Mesenchymal stem cell (in vitro differentiated cells and primary cell): ENCODE data around the gene CDKN2C.
A peak's percentile ranks its signal among the peaks of the same experiment; 100 is the strongest.

Source experiments
- DNase-seq: peaks from one replicate; pipeline ENCODE4 v3.0.0-alpha.2; 2013
- H2AFZ ChIP-seq: one replicate; pipeline ENCODE4 v1.6.1; 2013; ENCODE audit warnings: low read depth, mild to moderate bottlenecking, control low read depth, inconsistent platforms, low read length, moderate library complexity
- H2AK5ac ChIP-seq: 2 replicates; pipeline ENCODE4 v1.6.1; 2013; ENCODE audit warnings: low read length, moderate library complexity, mild to moderate bottlenecking, inconsistent platforms; ENCODE audit not compliant: severe bottlenecking
- H2BK120ac ChIP-seq: one replicate; pipeline ENCODE4 v1.6.1; 2013; ENCODE audit warnings: low read depth, mild to moderate bottlenecking, inconsistent platforms, low read length, moderate library complexity
- H2BK12ac ChIP-seq, 2 experiments: one replicate each; pipeline ENCODE4 v1.6.1; 2013; ENCODE audit warnings: inconsistent platforms in 2 of 2, low read length in 2 of 2, mild to moderate bottlenecking in 2 of 2, moderate library complexity in 2 of 2, control low read depth in 1 of 2
- H2BK15ac ChIP-seq: one replicate; pipeline ENCODE4 v1.6.1; 2013; ENCODE audit warnings: mild to moderate bottlenecking, low read depth, inconsistent platforms; ENCODE audit not compliant: poor library complexity, severe bottlenecking
- H2BK5ac ChIP-seq: 2 replicates; pipeline ENCODE4 v1.6.1; 2013; ENCODE audit warnings: low read depth, mild to moderate bottlenecking, low read length, control low read depth, inconsistent platforms; ENCODE audit not compliant: poor library complexity, severe bottlenecking
- H3K14ac ChIP-seq, 2 experiments: one replicate each; pipeline ENCODE4 v1.6.1; 2013; ENCODE audit warnings: inconsistent platforms in 2 of 2, low read length in 2 of 2, control low read depth in 1 of 2, mild to moderate bottlenecking in 1 of 2, moderate library complexity in 1 of 2
- H3K18ac ChIP-seq, 2 experiments: one replicate each; pipeline ENCODE4 v1.6.1; 2013; ENCODE audit warnings: inconsistent platforms in 2 of 2, low read length in 2 of 2, control low read depth in 1 of 2, low read depth in 1 of 2, mild to moderate bottlenecking in 1 of 2
- H3K23ac ChIP-seq, 2 experiments: one replicate each; pipeline ENCODE4 v1.6.1; 2013; ENCODE audit warnings: inconsistent platforms in 2 of 2, low read length in 2 of 2, mild to moderate bottlenecking in 2 of 2, moderate library complexity in 2 of 2, control low read depth in 1 of 2
- H3K27ac ChIP-seq: 2 replicates; pipeline ENCODE4 v1.5.1; 2013; ENCODE audit warnings: mild to moderate bottlenecking, moderate library complexity, low read length, control low read depth, inconsistent platforms; ENCODE audit not compliant: poor library complexity, severe bottlenecking
- H3K27me3 ChIP-seq, 2 experiments: 2 replicates each; pipeline versions ENCODE4 v1.6.1 to v1.7.0; 2013; ENCODE audit warnings: low read length in 2 of 2, mild to moderate bottlenecking in 2 of 2, moderate library complexity in 2 of 2, control low read depth in 1 of 2, inconsistent platforms in 1 of 2; ENCODE audit not compliant: control insufficient read depth in 1 of 2, insufficient read depth in 1 of 2
- H3K36me3 ChIP-seq, 2 experiments: 2 replicates each; pipeline versions ENCODE4 v1.6.1 to v1.7.0; 2013; ENCODE audit warnings: low read length in 2 of 2, control low read depth in 1 of 2, inconsistent platforms in 1 of 2, low read depth in 1 of 2, mild to moderate bottlenecking in 1 of 2; ENCODE audit not compliant: insufficient read depth in 2 of 2, control insufficient read depth in 1 of 2
- H3K4ac ChIP-seq, 2 experiments: one replicate each; pipeline ENCODE4 v1.6.1; 2013; ENCODE audit warnings: inconsistent platforms in 2 of 2, low read length in 2 of 2, mild to moderate bottlenecking in 2 of 2, moderate library complexity in 2 of 2, control low read depth in 1 of 2, low read depth in 1 of 2
- H3K4me1 ChIP-seq: 2 replicates; pipeline ENCODE4 v1.6.1; 2013; ENCODE audit warnings: low read depth, low read length, control low read depth; ENCODE audit not compliant: control insufficient read depth, insufficient read depth
- H3K4me2 ChIP-seq: 2 replicates; pipeline ENCODE4 v1.6.1; 2013; ENCODE audit warnings: low read length, mild to moderate bottlenecking, inconsistent platforms; ENCODE audit not compliant: poor library complexity, severe bottlenecking
- H3K4me3 ChIP-seq, 2 experiments: 2 replicates each; pipeline versions ENCODE4 v1.5.1 to v1.7.0; 2013; ENCODE audit warnings: low read length in 2 of 2, mild to moderate bottlenecking in 2 of 2, control low read depth in 1 of 2, low read depth in 1 of 2; ENCODE audit not compliant: insufficient read depth in 1 of 2
- H3K79me1 ChIP-seq: replicated peaks from 2 replicates; pipeline ENCODE4 v1.6.1; 2013; ENCODE audit warnings: mild to moderate bottlenecking, control low read depth, low read length, inconsistent platforms; ENCODE audit not compliant: poor library complexity, severe bottlenecking
- H3K9ac ChIP-seq: 2 replicates; pipeline ENCODE4 v1.7.0; 2013; ENCODE audit warnings: mild to moderate bottlenecking, low read length, moderate library complexity
- H3K9me3 ChIP-seq: 2 replicates; pipeline ENCODE4 v1.7.0; 2013; ENCODE audit warnings: mild to moderate bottlenecking, low read length; ENCODE audit not compliant: control insufficient read depth
- H4K8ac ChIP-seq: one replicate; pipeline ENCODE4 v1.6.1; 2013; ENCODE audit warnings: inconsistent platforms, mild to moderate bottlenecking, low read length, moderate library complexity
- H4K91ac ChIP-seq: one replicate; pipeline ENCODE4 v1.6.1; 2013; ENCODE audit warnings: mild to moderate bottlenecking, low read length, inconsistent platforms
- WGBS: methylation state at CpG from one replicate; pipeline ENCODE4 v1.1.7; 2013; ENCODE audit warnings: mixed read lengths; 5-methylcytosine and 5-hydroxymethylcytosine counted together

Gene CDKN2C

DNA sequence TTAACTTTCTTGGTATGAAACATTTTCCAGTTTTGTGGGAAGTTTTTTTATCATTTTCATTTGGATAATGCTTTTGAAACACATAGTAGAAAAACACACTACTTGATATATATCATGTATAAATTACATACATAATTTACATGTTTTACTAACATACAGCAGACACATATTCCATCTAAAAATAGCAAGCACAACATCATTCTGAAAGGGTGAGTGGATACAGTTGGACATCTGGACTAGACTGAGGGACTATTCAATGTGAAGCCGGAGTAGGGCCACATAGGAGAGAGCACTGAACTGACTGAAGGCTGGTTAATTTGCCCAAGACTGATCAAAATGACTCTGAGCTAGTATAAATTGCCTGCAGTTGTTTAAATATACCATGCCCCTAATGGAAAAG is 11.7 kb downstream of the CDKN2C start:
- Histone ChIP-seq H3K4ac (no peak overlapping the region), H2BK120ac (no peak overlapping the region), H3K27me3 (peaks cover 0 to 18% of the 10 kb centered on the region in 2 experiments), H3K4me2 (no peak overlapping the region), H3K9ac (peak overlapping the region; percentile 93), H3K18ac (no peak overlapping the region), H2BK5ac (no peak overlapping the region), H2BK15ac (no peak overlapping the region), H3K4me1 (peaks cover 9% of the 10 kb centered on the region), H3K27ac (no peak overlapping the region), H4K8ac (no peak overlapping the region), H2AK5ac (no peak overlapping the region), H3K23ac (no peak overlapping the region), H2AFZ (no peak overlapping the region), H3K4me3 (peak overlapping the region in 1 of 2 experiments; percentile 20), H3K9me3 (no peaks in the 10 kb centered on the region), H3K14ac (no peak overlapping the region), H4K91ac (no peak overlapping the region), H3K79me1 (no peaks in the 10 kb centered on the region), H2BK12ac (no peak overlapping the region), H3K36me3 (no peaks in the 10 kb centered on the region)
- no peak for DNase-seq
- WGBS = 100% methylated on average over 1 of the region's 1 CpG

GRCh38 chr1:50982611-50983010 is 12.6 kb downstream of the CDKN2C start:
- H3K4me2 ChIP-seq = no peak overlapping the region
- no peak overlapping the region for H4K8ac ChIP-seq
- H2BK15ac ChIP-seq = no peak overlapping the region
- DNase-seq = no peak
- H3K4me1 ChIP-seq = peaks cover 4% of the 10 kb centered on the region
- no CpG with 5 or more reads among the region's 3 CpGs for WGBS
- H3K79me1 ChIP-seq = no peaks in the 10 kb centered on the region
- H3K9me3 ChIP-seq = no peaks in the 10 kb centered on the region
- no peak overlapping the region for H3K23ac ChIP-seq
- H2BK12ac ChIP-seq = no peak overlapping the region
- no peak overlapping the region for H3K14ac ChIP-seq
- no peak overlapping the region for H3K27ac ChIP-seq
- H4K91ac ChIP-seq = no peak overlapping the region
- no peak overlapping the region for H3K4ac ChIP-seq
- no peak overlapping the region for H3K4me3 ChIP-seq
- H2BK120ac ChIP-seq = no peak overlapping the region
- peak overlapping the region; percentile 1 for H3K9ac ChIP-seq
- H3K18ac ChIP-seq = no peak overlapping the region
- H3K27me3 ChIP-seq = peaks cover 0 to 13% of the 10 kb centered on the region in 2 experiments
- no peak overlapping the region for H2AFZ ChIP-seq
- no peaks in the 10 kb centered on the region for H3K36me3 ChIP-seq
- H2AK5ac ChIP-seq = no peak overlapping the region
- H2BK5ac ChIP-seq = no peak overlapping the region

DNA sequence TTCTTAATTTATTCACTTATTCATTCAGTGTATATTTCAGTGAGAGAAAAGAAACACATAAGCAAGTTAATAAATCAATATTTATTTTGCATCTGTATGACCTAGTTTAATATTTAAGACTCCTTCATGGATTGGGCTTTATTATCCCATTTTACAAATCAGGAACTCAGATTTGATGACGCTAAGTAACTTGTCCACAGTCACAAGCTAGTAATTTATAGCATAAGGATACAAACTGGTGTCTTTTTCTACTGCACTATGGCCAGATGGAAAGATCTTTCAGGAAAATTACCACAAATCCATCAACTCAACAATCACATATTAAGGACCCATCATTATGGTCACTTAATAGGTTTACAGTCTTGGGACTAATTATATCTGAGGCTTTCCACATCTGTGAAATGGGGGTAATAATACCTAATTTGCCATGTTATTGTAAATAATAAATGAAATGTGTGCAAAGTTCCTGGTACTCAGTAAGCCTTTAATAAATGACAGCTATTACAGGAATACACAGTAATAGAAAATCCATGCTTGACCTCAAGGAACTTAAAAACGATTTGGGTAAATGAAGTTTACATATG is 13.3 kb downstream of the CDKN2C start:
- Histone ChIP-seq H3K4me2 (no peak overlapping the region), H3K14ac (no peak overlapping the region), H3K23ac (no peak overlapping the region), H4K8ac (no peak overlapping the region), H3K4me3 (no peak overlapping the region), H2BK15ac (no peak overlapping the region), H3K4ac (no peak overlapping the region), H2AFZ (no peak overlapping the region), H3K9ac (no peak overlapping the region), H3K27me3 (peaks cover 0 to 13% of the 10 kb centered on the region in 2 experiments), H2BK120ac (no peak overlapping the region), H3K27ac (no peak overlapping the region), H3K18ac (no peak overlapping the region), H3K9me3 (no peaks in the 10 kb centered on the region), H3K36me3 (no peaks in the 10 kb centered on the region), H4K91ac (no peak overlapping the region), H3K79me1 (no peaks in the 10 kb centered on the region), H2BK5ac (no peak overlapping the region), H3K4me1 (peaks cover 1% of the 10 kb centered on the region), H2AK5ac (no peak overlapping the region), H2BK12ac (no peak overlapping the region)
- no peak for DNase-seq
- 38% methylated on average over 2 of the region's 2 CpGs for WGBS

GRCh38 chr1:50985094-50985493 is 15.0 kb downstream of the CDKN2C start:
- Histone ChIP-seq H3K79me1 (no peaks in the 10 kb centered on the region), H2BK15ac (no peak overlapping the region), H3K18ac (no peak overlapping the region), H3K9me3 (no peaks in the 10 kb centered on the region), H3K4me1 (no peaks in the 10 kb centered on the region), H3K27ac (no peak overlapping the region), H3K27me3 (peaks cover 0 to 6% of the 10 kb centered on the region in 2 experiments), H2BK12ac (no peak overlapping the region), H3K36me3 (no peaks in the 10 kb centered on the region), H3K4me2 (no peak overlapping the region), H3K14ac (no peak overlapping the region), H3K4ac (no peak overlapping the region), H2AFZ (no peak overlapping the region), H4K8ac (no peak overlapping the region), H4K91ac (no peak overlapping the region), H3K23ac (no peak overlapping the region), H3K9ac (no peak overlapping the region), H2AK5ac (no peak overlapping the region), H3K4me3 (no peak overlapping the region), H2BK5ac (no peak overlapping the region), H2BK120ac (no peak overlapping the region)
- no peak for DNase-seq
- 23% methylated on average over 1 of the region's 1 CpG for WGBS
